Stomach smooth muscle (tissue), 2 donors: ENCODE results near the gene ARHGAP15.

Experiments used
- H3K27ac ChIP-seq: one replicate; pipeline ENCODE4 v1.7.0; 2013; ENCODE audit warnings: mild to moderate bottlenecking, low read length, inconsistent platforms
- H3K27me3 ChIP-seq, 2 donors: one replicate each; pipeline ENCODE4 v1.7.0; 2013; ENCODE audit warnings: low read length in 2 of 2; ENCODE audit not compliant: insufficient read depth in 2 of 2, control insufficient read depth in 1 of 2
- H3K36me3 ChIP-seq, 2 donors: one replicate each; pipeline ENCODE4 v1.7.0; 2013; ENCODE audit warnings: low read length in 2 of 2; ENCODE audit not compliant: control insufficient read depth in 2 of 2, insufficient read depth in 2 of 2
- H3K4me1 ChIP-seq: one replicate; pipeline ENCODE4 v1.7.0; 2013; ENCODE audit warnings: low read length; ENCODE audit not compliant: control insufficient read depth, insufficient read depth
- H3K4me3 ChIP-seq, 2 donors: one replicate each; pipeline ENCODE4 v1.7.0; 2013; ENCODE audit warnings: low read length in 2 of 2
- H3K9ac ChIP-seq, 2 donors: one replicate each; pipeline ENCODE4 v1.7.0; 2013; ENCODE audit warnings: low read length in 2 of 2, mild to moderate bottlenecking in 1 of 2
- H3K9me3 ChIP-seq, 2 donors: one replicate each; pipeline ENCODE4 v1.7.0; 2013; ENCODE audit warnings: low read length in 2 of 2; ENCODE audit not compliant: control insufficient read depth in 2 of 2
- donor health status: healthy.
- donor health status: Pancreatic carcinoma.

The ARHGAP15 gene

GRCh38 chr2:143157418-143157817 is 28.2 kb downstream of the ARHGAP15 start:
- peaks cover 0 to 4% of the 10 kb centered on the region in 2 donors for H3K27me3 ChIP-seq
- no peak overlapping the region for H3K27ac ChIP-seq
- H3K4me1 ChIP-seq, result no peaks in the 10 kb centered on the region
- H3K9ac ChIP-seq, result no peak overlapping the region
- no peaks in the 10 kb centered on the region for H3K36me3 ChIP-seq
- H3K4me3 ChIP-seq, result no peak overlapping the region
- no peaks in the 10 kb centered on the region for H3K9me3 ChIP-seq

- H3K4me3 ChIP-seq, result no peak overlapping the region
- H3K9me3 ChIP-seq, result no peaks in the 10 kb centered on the region
These were observed 28.9 kb downstream of the ARHGAP15 start for GRCh38 chr2:143158098-143158497.

GRCh38 chr2:143158551-143159485 is 29.6 kb downstream of the ARHGAP15 start:
- H3K4me1 ChIP-seq, result no peaks in the 10 kb centered on the region
- H3K36me3 ChIP-seq, result no peaks in the 10 kb centered on the region
- H3K9ac ChIP-seq, result no peak overlapping the region
- no peak overlapping the region for H3K4me3 ChIP-seq
- no peaks in the 10 kb centered on the region for H3K9me3 ChIP-seq
- peaks cover 0 to 4% of the 10 kb centered on the region in 2 donors for H3K27me3 ChIP-seq
- no peak overlapping the region for H3K27ac ChIP-seq

More at GRCh38 chr2:143158098-143158497, 28.9 kb downstream of the ARHGAP15 start:
- Histone ChIP-seq H3K4me1 (no peaks in the 10 kb centered on the region), H3K27me3 (peaks cover 0 to 4% of the 10 kb centered on the region in 2 donors), H3K36me3 (no peaks in the 10 kb centered on the region), H3K27ac (no peak overlapping the region), H3K9ac (no peak overlapping the region)

- Histone ChIP-seq H3K4me3 (no peak overlapping the region), H3K27ac (no peak overlapping the region), H3K4me1 (no peaks in the 10 kb centered on the region), H3K9me3 (no peaks in the 10 kb centered on the region), H3K27me3 (peaks cover 0 to 4% of the 10 kb centered on the region in 2 donors), H3K36me3 (no peaks in the 10 kb centered on the region), H3K9ac (no peak overlapping the region)
These were observed 30.2 kb downstream of the ARHGAP15 start for GRCh38 chr2:143159486-143159840.

- H3K36me3 ChIP-seq, result no peaks in the 10 kb centered on the region
- peaks cover 0 to 4% of the 10 kb centered on the region in 2 donors for H3K27me3 ChIP-seq
- no peaks in the 10 kb centered on the region for H3K9me3 ChIP-seq
- no peak overlapping the region for H3K9ac ChIP-seq
- H3K27ac ChIP-seq, result no peak overlapping the region
- no peaks in the 10 kb centered on the region for H3K4me1 ChIP-seq
- H3K4me3 ChIP-seq, result no peak overlapping the region
These were observed 31.8 kb downstream of the ARHGAP15 start for GRCh38 chr2:143160732-143161707.

GRCh38 chr2:143162123-143162837 is 33.1 kb downstream of the ARHGAP15 start:
- Histone ChIP-seq H3K27ac (no peak overlapping the region), H3K27me3 (peaks cover 0 to 4% of the 10 kb centered on the region in 2 donors), H3K4me1 (no peaks in the 10 kb centered on the region), H3K9me3 (no peaks in the 10 kb centered on the region), H3K9ac (no peak overlapping the region), H3K4me3 (no peak overlapping the region), H3K36me3 (no peaks in the 10 kb centered on the region)

- H3K27me3 ChIP-seq, result peaks cover 0 to 4% of the 10 kb centered on the region in 2 donors
- no peak overlapping the region for H3K4me3 ChIP-seq
- H3K27ac ChIP-seq, result no peak overlapping the region
- H3K4me1 ChIP-seq, result no peaks in the 10 kb centered on the region
- H3K9ac ChIP-seq, result no peak overlapping the region
- H3K36me3 ChIP-seq, result no peaks in the 10 kb centered on the region
- no peaks in the 10 kb centered on the region for H3K9me3 ChIP-seq
These were observed 33.8 kb downstream of the ARHGAP15 start for GRCh38 chr2:143162997-143163396.

GRCh38 chr2:143163499-143163898 is 34.3 kb downstream of the ARHGAP15 start:
- H3K9me3 ChIP-seq, result no peaks in the 10 kb centered on the region
- no peak overlapping the region for H3K4me3 ChIP-seq
- peaks cover 0 to 4% of the 10 kb centered on the region in 2 donors for H3K27me3 ChIP-seq
- no peaks in the 10 kb centered on the region for H3K36me3 ChIP-seq
- H3K4me1 ChIP-seq, result no peaks in the 10 kb centered on the region
- H3K27ac ChIP-seq, result no peak overlapping the region
- H3K9ac ChIP-seq, result no peak overlapping the region

GRCh38 chr2:143165291-143165690 is 36.1 kb downstream of the ARHGAP15 start:
- Histone ChIP-seq H3K36me3 (no peaks in the 10 kb centered on the region), H3K27ac (no peak overlapping the region), H3K4me3 (no peak overlapping the region), H3K27me3 (peaks cover 0 to 4% of the 10 kb centered on the region in 2 donors), H3K9me3 (no peaks in the 10 kb centered on the region), H3K9ac (no peak overlapping the region), H3K4me1 (no peaks in the 10 kb centered on the region)

GRCh38 chr2:143169105-143169504 is 39.9 kb downstream of the ARHGAP15 start:
- no peak overlapping the region for H3K9ac ChIP-seq
- no peaks in the 10 kb centered on the region for H3K4me1 ChIP-seq
- no peaks in the 10 kb centered on the region for H3K36me3 ChIP-seq
- H3K9me3 ChIP-seq, result no peaks in the 10 kb centered on the region
- H3K27ac ChIP-seq, result no peak overlapping the region
- no peaks in the 10 kb centered on the region for H3K27me3 ChIP-seq
- no peak overlapping the region for H3K4me3 ChIP-seq
